Chondrocyte (in vitro differentiated cells): Measurements from ENCODE around the gene EPHA6. TPM values are rescaled to one million over a fixed set of nuclear protein-coding genes. Genes with fewer than 3 reads are reported as not detected.

Experiments
- DNase-seq: peaks from one replicate; pipeline ENCODE4 v3.0.0; 2021; ENCODE audit warnings: mixed read lengths, low spot score
- H3K27ac Mint-ChIP-seq: one replicate; pipeline ENCODE4 v1.8.0; 2021; ENCODE audit warnings: mild to moderate bottlenecking, moderate library complexity, mixed read lengths; ENCODE audit not compliant: unreplicated experiment
- H3K27me3 Mint-ChIP-seq: 2 replicates; pipeline ENCODE4 v1.8.0; 2021; ENCODE audit warnings: low read depth, mixed read lengths
- H3K36me3 Mint-ChIP-seq: 2 replicates; pipeline ENCODE4 v1.8.0; 2021; ENCODE audit warnings: low read depth, mixed read lengths
- H3K4me1 Mint-ChIP-seq: 2 replicates; pipeline ENCODE4 v1.8.0; 2021; ENCODE audit warnings: low read depth, mild to moderate bottlenecking, mixed read lengths
- H3K4me3 Mint-ChIP-seq: one replicate; pipeline ENCODE4 v1.8.0; 2021; ENCODE audit warnings: mild to moderate bottlenecking, moderate library complexity, mixed read lengths; ENCODE audit not compliant: unreplicated experiment
- H3K9me3 Mint-ChIP-seq: 2 replicates; pipeline ENCODE4 v1.8.0; 2021; ENCODE audit warnings: low read depth, mixed read lengths
- total RNA-seq: library from RNA; stranded (reverse); gene quantifications from 3 replicates; pipeline ENCODE4 v1.2.1, GENCODE V29; 2021
- TF ChIP-seq, protein P1 (sequence below): fragments of 200-600 bp; sonication (generic); IDR thresholded peaks from 2 replicates; pipeline ENCODE4 v1.5.0; 2021; ENCODE audit warnings: antibody characterized with exemption, mild to moderate bottlenecking, moderate library complexity

The EPHA6 gene
- total RNA-seq, 1 donor from 2014 or later: 0.62 TPM

DNA sequence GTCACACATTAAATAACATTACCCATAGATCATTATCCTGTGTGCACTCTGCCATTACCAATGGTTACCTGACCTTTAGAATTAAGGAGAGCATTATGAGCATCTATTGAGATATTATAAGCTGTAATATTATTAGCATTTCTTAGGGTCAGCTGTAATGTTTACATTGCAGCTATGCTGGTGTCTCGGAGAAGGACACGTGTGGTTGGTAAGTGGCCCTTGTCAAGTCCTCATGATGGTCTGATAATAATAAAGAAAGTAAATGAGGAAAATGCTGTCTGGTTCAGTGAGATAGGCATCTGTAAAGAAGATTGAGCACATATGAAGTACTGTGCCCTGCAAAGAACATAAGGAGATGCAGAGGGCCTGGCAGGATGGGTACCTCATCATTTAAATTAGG, 878.4 kb downstream of the EPHA6 start:
- Mint-ChIP-seq H3K9me3 (peaks cover 5% of the 10 kb centered on the region), H3K27me3 (peaks cover 1% of the 10 kb centered on the region), H3K4me3 (no peak overlapping the region)

DNA sequence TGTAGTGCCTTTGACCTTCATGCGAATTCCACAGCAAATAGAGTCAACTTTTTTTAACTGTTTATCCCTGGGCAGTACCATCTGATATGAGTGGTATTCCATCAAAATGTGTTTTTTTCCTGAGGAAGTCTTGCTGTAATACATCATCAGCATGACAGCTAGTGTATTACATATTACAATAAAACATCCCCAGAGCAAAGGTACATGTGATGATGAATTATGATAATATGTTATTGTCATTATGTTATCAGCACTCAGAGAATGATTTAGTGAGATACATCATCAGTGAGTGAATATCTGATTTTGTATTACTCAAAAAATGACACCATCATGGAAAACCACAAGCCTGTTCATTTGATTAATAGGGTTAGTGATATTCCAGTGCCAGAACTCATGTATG, 880.5 kb downstream of the EPHA6 start:
- H3K4me3 Mint-ChIP-seq: no peak overlapping the region
- DNase-seq: no peak
- peaks cover 1% of the 10 kb centered on the region for H3K27me3 Mint-ChIP-seq
- no peaks in the 10 kb centered on the region for H3K4me1 Mint-ChIP-seq
- H3K36me3 Mint-ChIP-seq: no peaks in the 10 kb centered on the region
- peaks cover 2% of the 10 kb centered on the region for H3K9me3 Mint-ChIP-seq
- TF ChIP-seq, protein P1, sequence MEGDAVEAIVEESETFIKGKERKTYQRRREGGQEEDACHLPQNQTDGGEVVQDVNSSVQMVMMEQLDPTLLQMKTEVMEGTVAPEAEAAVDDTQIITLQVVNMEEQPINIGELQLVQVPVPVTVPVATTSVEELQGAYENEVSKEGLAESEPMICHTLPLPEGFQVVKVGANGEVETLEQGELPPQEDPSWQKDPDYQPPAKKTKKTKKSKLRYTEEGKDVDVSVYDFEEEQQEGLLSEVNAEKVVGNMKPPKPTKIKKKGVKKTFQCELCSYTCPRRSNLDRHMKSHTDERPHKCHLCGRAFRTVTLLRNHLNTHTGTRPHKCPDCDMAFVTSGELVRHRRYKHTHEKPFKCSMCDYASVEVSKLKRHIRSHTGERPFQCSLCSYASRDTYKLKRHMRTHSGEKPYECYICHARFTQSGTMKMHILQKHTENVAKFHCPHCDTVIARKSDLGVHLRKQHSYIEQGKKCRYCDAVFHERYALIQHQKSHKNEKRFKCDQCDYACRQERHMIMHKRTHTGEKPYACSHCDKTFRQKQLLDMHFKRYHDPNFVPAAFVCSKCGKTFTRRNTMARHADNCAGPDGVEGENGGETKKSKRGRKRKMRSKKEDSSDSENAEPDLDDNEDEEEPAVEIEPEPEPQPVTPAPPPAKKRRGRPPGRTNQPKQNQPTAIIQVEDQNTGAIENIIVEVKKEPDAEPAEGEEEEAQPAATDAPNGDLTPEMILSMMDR: no peak
- H3K27ac Mint-ChIP-seq: no peak overlapping the region

More for the DNA sequence above, 878.4 kb downstream of the EPHA6 start:
- Mint-ChIP-seq H3K36me3 (no peaks in the 10 kb centered on the region), H3K4me1 (no peaks in the 10 kb centered on the region), H3K27ac (no peak overlapping the region)
- TF ChIP-seq, protein P1: no peak
- no peak for DNase-seq

DNA sequence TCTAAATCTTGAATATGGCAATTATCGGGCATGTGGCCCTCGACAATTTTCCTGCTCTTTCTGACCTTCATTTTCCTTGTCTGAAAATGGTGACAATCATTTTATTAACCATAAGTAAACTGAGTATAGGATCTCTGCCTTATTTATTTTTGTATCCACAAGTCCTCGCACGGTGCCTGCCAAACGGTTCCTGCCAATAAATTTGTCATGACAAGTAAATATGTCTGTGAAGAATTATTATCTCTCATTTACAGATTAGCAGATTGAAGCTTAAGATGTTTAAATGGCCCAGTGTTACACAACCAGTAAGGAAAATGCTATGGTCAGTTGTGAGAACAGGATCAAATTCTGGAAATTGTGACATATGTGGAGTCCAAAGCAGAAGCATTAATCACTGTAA, 884.3 kb downstream of the EPHA6 start:
- Mint-ChIP-seq H3K4me3 (no peak overlapping the region), H3K36me3 (no peaks in the 10 kb centered on the region), H3K9me3 (no peaks in the 10 kb centered on the region), H3K27me3 (peaks cover 6% of the 10 kb centered on the region), H3K27ac (no peak overlapping the region), H3K4me1 (no peaks in the 10 kb centered on the region)
- TF ChIP-seq, protein P1: no peak
- no peak for DNase-seq

DNA sequence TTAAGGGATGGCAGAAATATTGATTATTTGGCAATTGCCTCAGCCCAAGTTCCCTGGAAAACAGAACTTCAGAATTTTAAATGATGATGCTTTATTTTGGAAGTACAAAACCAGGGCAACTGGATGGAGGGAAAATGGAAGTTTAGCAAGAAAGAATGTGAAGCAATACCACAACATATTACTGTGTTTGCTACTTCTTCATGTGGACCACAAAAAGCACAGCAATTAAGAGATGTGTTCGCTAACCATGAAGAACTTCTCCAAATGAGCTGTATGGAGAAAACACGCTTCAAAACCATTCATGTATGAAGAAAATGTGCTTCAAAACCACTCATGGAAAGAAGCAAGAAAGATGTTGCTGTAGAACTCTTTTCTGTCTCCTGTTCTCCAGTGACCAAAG, 885.5 kb downstream of the EPHA6 start:
- DNase-seq: no peak
- no peaks in the 10 kb centered on the region for H3K36me3 Mint-ChIP-seq
- peaks cover 10% of the 10 kb centered on the region for H3K27me3 Mint-ChIP-seq
- H3K4me3 Mint-ChIP-seq: no peak overlapping the region
- no peaks in the 10 kb centered on the region for H3K9me3 Mint-ChIP-seq
- TF ChIP-seq, protein P1: no peak
- H3K27ac Mint-ChIP-seq: no peak overlapping the region
- H3K4me1 Mint-ChIP-seq: no peaks in the 10 kb centered on the region

DNA sequence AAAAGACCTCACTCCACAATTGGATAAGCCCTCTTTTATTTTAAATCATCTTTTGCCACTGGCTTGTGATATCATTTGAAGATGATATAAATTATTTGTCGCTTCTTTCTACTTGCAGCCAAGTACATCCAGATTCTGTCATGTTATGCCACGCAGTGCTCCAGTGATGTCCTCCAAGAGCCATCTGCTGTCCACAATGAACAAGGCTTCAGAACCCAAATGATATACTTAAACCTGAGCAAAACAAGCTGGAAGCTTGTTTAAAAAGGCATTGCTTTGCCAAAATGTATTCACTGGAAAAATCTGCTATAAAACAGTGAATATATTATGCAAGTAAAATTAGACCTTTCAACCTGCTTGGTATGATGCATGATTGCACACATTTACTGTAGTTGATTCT, 891.4 kb downstream of the EPHA6 start:
- Mint-ChIP-seq H3K4me1 (no peaks in the 10 kb centered on the region), H3K27me3 (peaks cover 23% of the 10 kb centered on the region), H3K9me3 (no peaks in the 10 kb centered on the region)

More for the DNA sequence above, 891.4 kb downstream of the EPHA6 start:
- DNase-seq: no peak
- TF ChIP-seq, protein P1: no peak
- Mint-ChIP-seq H3K36me3 (no peaks in the 10 kb centered on the region), H3K4me3 (no peak overlapping the region), H3K27ac (no peak overlapping the region)
